NCI-H1436 treated with DMSO at 0.1 percent for 48 hours (cell line): Measurements from ENCODE around the gene MYO9A.
"Not testable (repeated sequence)": the region's sequence is repeated elsewhere in the genome, so short reads cannot be mapped to it uniquely, and the experiment has no call there.

Experiments
- DNase-seq: peaks from one replicate; lab custom pipeline; 2025; lab: John Stamatoyannopoulos, UW

Gene MYO9A

DNA sequence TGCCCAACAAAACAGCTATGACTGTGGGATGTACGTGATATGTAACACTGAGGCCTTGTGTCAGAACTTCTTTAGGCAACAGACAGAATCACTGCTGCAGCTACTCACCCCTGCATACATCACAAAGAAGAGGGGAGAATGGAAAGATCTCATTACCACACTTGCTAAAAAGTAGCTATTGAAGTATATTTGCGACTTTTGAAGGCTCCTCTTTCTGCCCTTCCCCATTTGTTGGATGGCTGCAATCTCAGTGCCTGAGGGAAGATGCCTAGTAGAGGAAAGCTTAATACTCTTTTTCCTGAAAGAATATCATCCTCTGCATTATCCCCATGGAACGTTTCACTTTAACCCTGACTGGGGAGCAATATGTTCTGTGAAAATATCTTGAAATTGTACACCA is 22.1 kb upstream of the MYO9A start:
- no peak for DNase-seq

DNA sequence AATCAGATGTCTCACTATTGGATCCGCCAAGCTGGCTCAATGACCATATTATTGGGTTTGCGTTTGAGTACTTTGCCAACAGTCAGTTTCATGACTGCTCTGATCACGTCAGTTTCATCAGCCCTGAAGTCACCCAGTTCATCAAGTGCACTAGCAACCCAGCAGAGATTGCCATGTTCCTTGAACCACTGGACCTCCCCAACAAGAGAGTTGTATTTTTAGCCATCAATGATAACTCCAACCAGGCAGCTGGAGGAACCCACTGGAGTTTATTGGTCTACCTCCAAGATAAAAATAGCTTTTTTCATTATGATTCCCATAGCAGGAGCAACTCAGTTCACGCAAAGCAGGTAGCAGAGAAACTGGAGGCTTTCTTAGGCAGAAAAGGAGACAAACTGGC is 21.7 kb upstream of the MYO9A start:
- no peak for DNase-seq

DNA sequence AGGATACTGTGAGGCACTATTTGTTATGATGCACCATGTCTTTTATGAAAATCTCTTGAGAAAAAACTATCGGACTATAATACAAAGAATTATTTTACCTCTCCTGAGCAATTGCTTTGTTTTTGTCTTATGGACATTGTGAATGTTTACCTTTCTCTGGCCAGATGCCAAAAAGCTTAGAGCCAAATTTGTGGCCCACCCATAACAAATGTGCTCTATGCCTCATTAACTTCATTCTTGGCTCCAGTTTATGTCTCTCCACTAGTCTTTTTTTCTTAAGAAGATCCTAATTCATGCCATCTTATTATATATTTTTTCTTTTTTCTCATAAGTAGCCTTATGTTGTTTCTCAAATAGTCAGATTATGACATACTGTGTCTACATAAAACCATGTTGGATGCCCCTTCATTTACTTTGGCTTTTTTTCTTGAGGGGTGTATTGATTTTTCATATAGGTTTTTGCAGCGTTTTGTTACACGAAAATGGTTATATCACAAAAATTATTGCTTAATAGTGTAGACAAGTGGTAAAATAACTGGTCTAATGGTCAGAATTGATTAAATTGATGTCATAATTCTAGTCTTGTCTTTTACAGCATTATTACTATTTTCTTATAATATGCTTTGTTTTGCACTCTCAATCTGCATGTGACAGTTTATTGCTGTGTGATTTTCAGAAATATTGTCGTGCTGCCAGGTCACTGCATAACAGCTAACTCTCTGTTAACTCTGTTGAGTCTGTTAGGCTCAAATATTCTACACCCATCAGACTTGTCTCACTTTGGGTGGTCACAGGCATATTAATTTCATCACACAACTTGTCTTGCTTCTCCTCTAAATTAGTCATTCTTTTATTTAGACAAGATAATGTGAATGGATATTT is 18.5 kb upstream of the MYO9A start:
- no peak for DNase-seq

DNA sequence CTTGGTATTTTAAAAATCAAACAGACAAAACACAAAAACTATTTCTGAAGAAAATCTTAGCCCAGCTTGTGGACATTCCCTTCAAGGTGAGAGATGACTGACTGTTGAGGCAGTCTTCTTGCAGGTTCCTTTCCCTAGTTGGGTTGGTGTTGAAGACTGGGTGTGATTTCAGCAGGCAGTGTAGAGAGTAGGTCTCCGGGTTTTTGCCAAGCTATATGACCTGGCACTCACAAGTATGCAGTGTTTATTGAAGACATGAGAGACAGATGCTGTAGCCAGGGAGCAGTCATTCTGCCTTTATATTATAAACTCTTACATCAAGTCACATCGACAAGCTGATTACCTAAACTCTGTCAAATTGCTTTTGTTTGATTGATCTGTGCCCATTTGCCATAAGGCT is 17.8 kb upstream of the MYO9A start:
- DNase-seq = no peak

DNA sequence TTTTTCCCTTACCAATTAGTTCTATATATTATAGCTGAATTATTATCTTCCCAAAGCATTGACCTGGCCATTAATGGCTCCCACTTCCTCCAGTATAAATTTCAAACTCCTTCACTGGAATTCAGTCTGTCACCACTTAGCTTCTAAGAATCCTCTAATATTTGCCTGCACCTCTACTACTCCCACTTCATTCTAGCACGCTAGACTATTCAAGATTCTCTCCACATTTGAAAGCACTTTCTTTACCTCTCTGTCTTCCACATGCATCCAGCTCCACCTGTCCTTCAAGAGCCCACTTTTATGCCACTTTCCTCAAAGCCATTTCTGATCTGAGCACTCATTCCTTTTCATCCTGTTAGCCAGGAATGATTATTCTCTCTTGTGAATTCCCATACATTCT is 15.3 kb upstream of the MYO9A start:
- no peak for DNase-seq

DNA sequence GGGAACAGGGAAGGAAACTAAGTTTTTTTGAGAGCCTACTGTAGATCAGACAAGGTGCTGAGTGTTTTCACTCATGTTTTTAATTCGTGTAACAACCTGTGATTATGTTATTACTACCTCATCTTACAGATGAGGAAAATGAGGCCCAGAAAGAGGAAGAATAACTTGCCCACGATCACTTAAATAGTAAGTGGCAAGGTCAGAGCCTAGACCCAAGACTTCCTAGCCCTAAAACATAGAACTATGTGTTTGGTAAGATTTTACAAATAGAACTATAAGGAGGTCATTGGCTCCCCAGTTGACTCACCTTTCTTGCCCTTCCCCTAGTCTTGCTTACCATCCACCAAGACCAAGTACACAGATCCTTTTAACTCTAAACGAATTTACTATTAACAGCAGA is 14.0 kb upstream of the MYO9A start:
- DNase-seq = no peak

DNA sequence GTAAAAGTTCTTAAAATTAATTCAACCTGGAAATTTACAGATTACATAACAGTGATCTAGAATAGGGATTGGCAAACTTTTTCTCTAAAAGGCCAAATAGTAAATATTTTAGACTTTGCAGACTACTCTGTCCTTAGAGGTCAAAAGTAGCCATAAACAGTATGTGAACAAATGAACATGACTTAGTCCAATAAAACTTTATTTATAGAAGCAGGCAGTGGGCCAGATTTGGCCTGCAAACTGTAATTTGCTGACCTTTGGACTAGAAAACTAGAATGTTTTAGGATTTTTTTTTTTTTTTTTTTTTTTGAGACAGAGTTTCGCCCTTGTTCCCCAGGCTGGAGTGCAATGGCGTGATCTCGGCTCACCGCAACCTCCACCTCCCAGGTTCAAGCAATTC is 12.3 kb upstream of the MYO9A start:
- DNase-seq = no peak

DNA sequence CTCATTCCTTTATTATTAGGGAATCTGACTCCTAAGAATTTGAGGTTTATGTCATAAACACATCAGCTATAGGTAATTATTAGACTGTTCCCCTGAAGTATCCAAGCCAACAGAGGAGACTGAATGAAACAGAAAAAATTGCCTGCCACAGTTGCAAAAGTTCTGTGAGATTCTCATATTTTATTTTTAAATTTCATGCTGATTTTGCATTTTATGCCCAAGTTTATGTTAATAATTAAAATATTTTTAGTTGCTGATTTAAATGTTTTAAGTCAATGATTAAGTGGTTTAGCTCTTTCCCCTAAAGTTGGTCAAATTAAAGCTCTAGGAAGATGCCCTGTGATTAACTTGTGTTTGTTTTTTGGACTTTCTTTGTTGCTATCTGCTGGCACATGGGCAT is 10.4 kb upstream of the MYO9A start:
- no peak for DNase-seq

DNA sequence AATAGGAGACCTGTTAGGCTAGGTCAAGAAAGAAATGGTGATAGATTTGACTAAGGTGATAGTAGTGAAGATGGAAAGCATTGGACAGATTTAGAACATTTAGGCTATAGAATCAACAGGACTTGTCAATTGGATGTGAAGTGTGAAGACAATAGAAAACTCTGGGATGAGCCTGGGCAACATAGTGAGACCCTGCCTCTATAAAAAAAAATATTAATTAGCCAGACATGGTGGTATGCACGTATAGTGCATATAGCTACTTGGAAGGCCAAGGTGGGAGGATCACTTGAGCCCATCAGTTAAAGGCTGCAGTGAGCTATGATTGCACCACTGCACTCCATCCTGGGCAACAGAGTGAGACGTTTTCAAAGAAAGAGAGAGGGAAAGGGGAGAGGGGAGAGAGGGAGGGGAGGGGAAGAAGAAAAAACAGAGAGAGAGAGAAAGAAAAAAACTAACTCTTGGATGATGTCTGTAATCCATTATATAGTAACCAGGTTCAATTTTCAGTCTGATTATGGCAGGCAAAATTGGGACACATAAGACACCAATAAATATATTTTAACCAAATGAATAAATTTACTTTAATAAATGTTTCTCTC is 9.9 kb upstream of the MYO9A start:
- DNase-seq = no peak

DNA sequence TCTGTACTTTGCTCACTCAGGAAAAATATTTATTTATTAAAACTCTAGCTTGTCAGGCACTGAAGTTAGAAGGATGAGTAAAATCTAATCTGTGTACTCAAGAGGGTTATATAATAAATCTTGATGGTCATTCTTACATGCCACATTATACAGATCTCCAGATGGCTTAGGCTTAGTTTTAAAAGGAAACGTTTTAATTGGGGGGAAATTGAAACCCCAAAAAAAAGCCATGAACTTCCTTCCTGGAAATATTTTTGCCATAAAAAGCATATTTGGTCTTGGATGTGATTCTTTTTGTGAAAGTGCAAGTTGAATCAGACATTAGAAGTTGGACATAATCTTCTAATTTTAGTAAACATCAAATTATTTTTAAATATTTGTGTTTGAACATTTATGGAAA is 6.3 kb upstream of the MYO9A start:
- DNase-seq = no peak

DNA sequence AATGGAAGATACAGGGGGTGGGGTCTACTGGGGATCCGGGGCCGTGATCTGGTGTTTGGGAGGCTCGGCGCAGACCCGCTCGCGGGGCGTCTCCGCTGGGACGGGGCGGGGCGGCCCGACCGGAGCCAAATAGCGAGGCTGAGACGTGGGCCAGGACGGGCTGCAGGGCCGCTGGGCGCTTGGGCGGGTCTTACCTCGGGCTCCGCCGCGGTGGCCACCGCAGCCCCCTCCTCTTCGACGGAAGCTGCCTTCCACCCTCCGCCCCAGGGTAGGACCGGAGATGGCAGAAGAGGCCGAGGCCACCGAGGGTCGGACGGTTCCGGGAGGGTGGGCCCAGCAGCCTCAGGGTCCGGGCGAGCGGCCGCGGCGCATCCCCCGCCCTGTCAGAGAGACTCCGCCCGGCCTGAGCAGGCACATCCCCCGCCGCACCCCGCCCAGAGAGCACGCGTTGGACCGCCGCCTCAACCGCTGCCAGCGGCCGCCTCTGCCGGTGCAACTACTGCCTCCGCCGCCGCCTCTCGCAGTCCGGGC is 399 bp downstream of the MYO9A start:
- DNase-seq = no peak

DNA sequence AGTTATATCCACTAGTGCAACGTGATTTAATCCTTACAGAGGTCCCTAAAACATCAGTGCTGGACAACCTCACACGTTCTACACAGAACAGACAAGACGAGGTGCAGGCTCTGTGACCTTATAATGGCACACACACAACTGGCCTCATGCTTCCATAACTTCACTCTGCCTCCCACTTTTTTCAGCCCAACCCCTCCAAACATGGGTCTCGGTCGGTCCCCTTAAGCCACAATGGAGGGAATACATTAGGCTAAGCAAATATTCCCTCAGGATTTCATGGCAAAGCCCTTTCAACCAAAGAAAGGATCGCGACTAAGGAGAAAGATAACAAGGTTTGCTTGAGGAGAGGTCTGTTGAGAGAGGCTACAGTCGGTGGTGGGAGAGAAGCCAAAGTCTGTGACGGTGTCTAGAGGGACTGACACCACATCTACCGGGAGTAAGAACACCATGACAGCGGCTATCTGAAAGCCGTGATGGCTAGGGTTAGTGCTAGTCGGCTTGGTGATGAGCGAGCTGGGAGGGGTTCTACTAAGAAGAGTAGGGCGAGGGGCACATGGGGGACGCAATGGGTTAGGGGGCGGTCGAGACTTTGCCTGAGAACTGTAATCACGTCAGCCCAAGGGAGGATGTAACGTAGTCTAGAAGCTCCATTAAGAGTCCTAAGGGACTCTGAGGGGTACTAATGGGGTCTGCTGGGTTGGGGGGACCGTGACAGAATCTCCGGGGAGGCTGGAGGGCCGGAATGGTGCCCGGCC is 1.0 kb downstream of the MYO9A start:
- no peak for DNase-seq

DNA sequence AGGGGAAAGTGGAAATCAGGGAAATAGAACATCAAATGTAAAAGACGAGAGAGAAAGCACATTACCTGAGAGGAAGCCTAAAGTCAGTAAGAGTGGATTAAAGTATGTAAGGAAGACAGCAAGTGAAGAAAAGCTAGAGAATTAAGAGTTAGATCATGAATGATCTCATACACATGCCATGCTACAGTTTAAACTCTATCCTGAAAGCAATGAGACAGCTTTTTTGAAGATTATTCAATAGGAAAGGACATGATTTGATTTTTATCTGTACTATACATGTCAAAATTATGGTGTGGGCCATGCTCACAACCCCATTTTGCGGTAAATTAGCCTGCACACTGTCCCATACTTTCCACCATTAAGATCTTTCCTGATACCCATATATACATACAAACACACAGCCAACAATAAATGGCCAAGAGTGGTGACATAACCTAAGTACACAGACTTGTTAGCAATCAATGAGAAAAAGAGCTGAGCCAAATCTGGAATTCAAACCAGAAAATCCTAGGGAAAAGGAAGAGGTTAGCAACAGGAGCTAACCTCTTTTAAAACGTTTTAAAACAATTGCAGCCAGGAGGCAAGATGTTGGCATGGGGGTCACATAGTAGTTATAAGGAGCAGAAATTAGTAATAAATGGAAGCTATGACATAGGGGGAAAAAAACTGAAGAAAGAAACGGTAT is 4.5 kb downstream of the MYO9A start:
- no peak for DNase-seq

DNA sequence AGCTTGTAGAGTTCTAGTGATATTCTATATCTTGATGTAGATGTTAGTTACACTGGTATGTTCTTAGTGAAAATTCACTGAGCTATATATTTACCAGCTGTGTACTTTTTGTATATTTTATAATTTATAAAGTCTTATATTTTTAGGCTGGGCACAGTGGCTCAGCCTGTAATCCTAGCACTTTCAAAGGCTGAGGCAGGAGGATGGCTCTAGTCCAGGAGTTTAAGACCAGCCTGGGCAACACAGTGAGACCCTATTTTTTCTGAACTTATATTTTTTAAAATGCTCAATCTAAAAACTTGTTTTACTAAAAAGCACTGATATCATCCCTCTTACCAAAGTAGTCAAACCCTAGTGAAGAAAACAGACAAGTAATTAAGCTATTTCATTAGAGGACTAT is 5.1 kb downstream of the MYO9A start:
- no peak for DNase-seq

DNA sequence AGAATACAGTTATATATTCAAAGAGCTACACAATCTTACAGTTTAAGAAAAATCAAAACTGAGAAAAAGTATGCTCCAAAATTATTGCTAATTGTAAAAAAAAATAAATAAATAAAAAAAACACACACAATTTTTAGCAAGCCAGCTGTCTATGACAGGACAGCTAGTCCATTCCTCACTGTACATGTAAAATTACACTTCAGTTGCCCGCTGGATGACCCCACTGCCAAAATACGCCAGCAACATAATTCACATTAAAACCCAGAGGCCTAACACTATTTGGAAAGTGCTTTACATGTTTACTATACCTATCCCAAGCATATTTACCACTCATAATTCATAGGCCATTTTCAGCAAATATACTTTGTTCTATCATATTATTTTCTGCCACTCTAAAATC is 5.8 kb downstream of the MYO9A start:
- DNase-seq = no peak

DNA sequence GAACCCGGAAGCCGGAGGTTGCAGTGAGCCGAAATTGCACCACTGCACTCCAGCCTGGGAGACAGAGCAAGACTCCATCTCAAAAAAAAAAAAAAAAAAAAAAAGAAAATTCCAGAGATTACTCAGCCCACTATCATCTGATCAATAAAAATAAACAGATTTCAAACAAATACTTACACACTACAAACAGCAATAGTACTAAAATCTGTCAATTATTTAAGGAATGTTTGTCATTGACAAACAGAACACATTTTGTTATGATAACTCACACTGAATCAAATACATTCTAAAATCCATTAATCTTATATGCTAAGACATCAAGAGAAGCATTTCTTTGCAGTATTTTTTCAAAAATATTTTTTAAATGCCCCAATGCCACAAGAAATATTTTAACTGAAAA is 7.6 kb downstream of the MYO9A start:
- DNase-seq = no peak

DNA sequence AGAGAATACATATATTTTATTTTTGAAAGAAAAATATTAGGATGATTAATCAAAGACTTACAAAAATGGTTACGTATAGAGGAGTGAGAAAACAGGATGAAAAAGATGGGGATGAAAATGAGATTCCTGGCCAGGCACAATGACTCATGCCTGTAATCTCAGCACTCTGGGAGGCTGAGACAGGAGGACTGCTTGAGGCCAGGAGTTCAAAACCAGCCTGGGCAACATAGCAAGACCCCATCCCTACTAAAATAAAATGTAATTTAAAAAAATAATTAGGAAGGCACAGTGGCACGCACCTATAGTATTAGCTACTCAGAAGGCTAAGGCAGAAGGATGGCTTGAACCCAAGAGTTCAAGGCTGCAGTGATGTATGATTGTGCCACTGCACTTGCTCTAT is 11.9 kb downstream of the MYO9A start:
- DNase-seq = no peak

DNA sequence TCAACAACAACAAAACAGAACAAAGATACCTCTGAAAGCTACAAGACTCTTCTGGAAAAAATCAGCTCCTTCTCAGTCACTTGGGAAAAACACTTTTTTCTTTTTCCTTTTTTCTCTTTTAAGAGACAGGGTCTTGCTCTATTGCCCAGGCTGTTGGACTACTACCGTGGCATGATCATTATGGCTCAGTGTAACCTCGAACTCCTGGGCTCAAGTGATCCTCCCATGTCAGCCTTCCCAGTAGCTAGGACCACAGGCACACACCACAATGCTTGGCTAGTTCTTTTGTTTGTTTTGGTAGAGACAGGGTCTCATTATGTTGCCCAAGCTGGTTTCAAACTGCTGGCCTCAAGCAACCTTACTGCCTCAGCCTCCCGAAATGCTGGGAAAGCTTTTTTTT is 12.8 kb downstream of the MYO9A start:
- DNase-seq = no peak

DNA sequence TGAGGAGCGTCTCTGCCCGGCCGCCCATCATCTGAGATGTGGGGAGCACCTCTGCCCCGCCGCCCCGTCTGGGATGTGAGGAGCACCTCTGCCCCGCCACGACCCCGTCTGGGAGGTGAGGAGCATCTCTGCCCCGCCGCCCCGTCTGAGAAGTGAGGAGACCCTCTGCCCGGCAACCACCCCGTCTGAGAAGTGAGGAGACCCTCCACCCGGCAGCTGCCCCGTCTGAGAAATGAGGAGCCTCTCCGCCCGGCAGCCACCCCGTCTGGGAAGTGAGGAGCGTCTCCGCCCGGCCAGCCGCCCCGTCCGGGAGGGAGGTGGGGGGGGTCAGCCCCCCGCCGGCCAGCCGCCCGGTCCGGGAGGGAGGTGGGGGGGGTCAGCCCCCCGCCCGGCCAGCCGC is 17.4 kb downstream of the MYO9A start:
- DNase-seq = not testable (repeated sequence)

DNA sequence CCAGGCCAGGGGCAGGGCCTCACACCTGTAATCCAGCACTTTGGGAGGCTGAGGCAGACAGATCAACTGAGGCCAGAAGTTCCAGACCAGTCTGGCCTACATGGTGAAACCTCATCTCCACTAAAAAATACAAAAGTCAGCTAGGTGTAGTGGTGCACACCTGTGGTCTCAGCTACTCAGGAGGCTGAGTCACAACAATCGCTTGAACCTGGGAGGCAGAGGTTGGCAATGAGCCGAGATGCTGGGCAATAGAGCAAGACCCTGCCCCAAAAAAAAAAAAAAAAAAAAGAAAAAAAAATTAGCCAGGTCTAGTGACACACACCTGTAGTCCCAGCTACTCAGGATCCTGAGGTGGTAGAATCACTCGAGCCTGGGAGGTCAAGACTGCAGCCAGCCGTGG is 18.8 kb downstream of the MYO9A start:
- no peak for DNase-seq

DNA sequence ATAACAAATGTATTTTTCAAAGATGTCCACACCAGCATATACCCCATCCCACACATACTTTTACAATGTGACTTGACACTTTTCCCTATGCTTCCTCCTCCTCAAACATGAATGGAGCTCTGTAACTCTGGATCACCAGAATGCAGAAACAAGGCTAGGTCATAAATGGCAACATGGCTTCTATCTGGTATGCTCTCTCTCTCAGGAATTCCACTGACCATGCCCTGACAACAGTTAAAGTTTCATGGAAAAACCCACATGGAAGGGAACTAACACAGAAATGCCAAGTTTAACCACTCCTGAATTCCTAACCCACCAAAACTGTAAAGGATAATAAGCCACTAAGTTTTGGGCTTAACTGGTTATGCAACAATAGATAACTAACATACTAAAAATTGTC is 19.9 kb downstream of the MYO9A start:
- DNase-seq = no peak

DNA sequence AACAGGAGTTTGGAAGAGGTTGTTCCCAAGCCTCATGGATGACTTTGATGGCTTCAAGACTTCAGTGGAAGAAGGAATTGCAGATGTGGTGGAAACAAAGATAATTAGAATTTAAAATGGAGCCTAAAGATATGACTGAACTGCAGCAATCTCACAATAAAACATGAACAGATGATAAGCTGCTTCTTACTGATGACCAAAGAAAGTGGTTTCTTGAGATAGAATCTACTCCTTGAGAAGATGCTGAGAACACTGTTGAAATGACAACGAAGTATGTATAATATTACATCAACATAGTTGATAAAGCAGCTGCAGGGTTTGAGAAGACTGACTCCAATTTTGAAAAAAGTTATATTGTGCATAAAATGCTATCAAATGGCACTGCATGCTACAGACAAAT is 21.2 kb downstream of the MYO9A start:
- no peak for DNase-seq
